Suprapubic skin (tissue), 4 donors: ENCODE results near the gene TGM3. TPM values are rescaled to one million over a fixed set of nuclear protein-coding genes. Genes with fewer than 3 reads are reported as not detected.

Source experiments
- DNase-seq, 2 donors: peaks; one replicate each; pipeline ENCODE4 v3.0.0-alpha.2; 2019; ENCODE audit warnings: low spot score in 2 of 2
- H3K27ac ChIP-seq: fragments of 200-600 bp; sonication (generic); one replicate; pipeline ENCODE4 v1.5.1; 2019
- H3K27me3 ChIP-seq: fragments of 200-600 bp; sonication (generic); one replicate; pipeline ENCODE4 v1.5.1; 2019
- H3K36me3 ChIP-seq: fragments of 200-600 bp; sonication (generic); one replicate; pipeline ENCODE4 v1.5.1; 2019
- H3K4me1 ChIP-seq: fragments of 200-600 bp; sonication (generic); one replicate; pipeline ENCODE4 v1.5.1; 2019
- H3K4me3 ChIP-seq: fragments of 200-600 bp; sonication (generic); one replicate; pipeline ENCODE4 v1.5.1; 2019; ENCODE audit warnings: mild to moderate bottlenecking
- H3K9me3 ChIP-seq: fragments of 200-600 bp; sonication (generic); one replicate; pipeline ENCODE4 v1.5.1; 2019
- EP300 ChIP-seq: sonication (generic); formaldehyde crosslinking; IDR thresholded peaks from one replicate; pipeline ENCODE4 v1.6.1; 2017; ENCODE audit warnings: antibody characterized with exemption
- POLR2A ChIP-seq, 2 donors: fragments of 450-650 bp; IDR thresholded peaks; one replicate each; pipeline ENCODE4 v1.6.1; 2017; ENCODE audit warnings: antibody characterized with exemption in 2 of 2, mild to moderate bottlenecking in 2 of 2, moderate library complexity in 2 of 2
- POLR2AphosphoS5 ChIP-seq, 3 donors: sonication (generic); formaldehyde crosslinking; IDR thresholded peaks; one replicate each; pipeline ENCODE4 v1.6.1; 2017; ENCODE audit warnings: antibody characterized with exemption in 3 of 3
- WGBS: methylation state at CpG from one replicate; pipeline ENCODE4 v1.1.5; 2018; 5-methylcytosine and 5-hydroxymethylcytosine counted together
- total RNA-seq, 4 donors: library from RNA; depleted of rRNA; stranded (reverse); fragments of >200 nt; gene quantifications; one replicate each; pipeline ENCODE4 v1.1.0, GENCODE V29; 2016
- TF ChIP-seq, protein P1 (sequence below), 2 donors: fragments of 200-600 bp in 1 of 2; fragments of 450-650 bp in 1 of 2; sonication (generic) in 1 of 2; IDR thresholded peaks; one replicate each; pipeline ENCODE4 v1.5.1; 2016 to 2019; ENCODE audit warnings: antibody characterized with exemption in 2 of 2, mild to moderate bottlenecking in 1 of 2, moderate library complexity in 1 of 2

TGM3 gene
- total RNA-seq, 4 donors from 2014 or later, result 24.9 to 56.5 (median 44.8) TPM

DNA sequence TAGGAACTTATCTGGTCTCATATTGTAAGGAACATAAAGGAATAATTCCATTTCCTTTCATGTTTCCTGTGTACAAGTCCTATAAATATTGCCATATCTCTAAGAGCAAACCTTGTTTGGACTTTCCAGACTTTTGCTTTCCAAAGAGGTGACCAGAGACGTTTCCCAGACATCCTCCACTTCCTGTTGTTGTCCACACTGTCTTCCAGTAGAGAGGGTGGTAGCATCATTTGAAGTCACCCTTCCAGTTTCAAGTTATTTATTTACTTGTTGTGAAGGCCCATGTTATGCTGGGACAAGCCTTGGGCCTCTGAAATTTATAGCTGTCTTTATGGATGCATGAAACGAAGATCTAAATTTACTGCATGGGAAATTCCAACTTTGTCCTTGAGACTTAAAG lies 10.6 kb upstream of the TGM3 start:
- no peak for DNase-seq
- Histone ChIP-seq H3K9me3 (no peaks in the 10 kb centered on the region), H3K4me1 (no peaks in the 10 kb centered on the region), H3K27me3 (no peaks in the 10 kb centered on the region), H3K36me3 (no peaks in the 10 kb centered on the region), H3K4me3 (no peak overlapping the region), H3K27ac (no peak overlapping the region)
- no peak for TF ChIP-seq POLR2A (IDR thresholded peaks at IDR 0.05)
- no peak for TF ChIP-seq EP300
- TF ChIP-seq, protein P1, sequence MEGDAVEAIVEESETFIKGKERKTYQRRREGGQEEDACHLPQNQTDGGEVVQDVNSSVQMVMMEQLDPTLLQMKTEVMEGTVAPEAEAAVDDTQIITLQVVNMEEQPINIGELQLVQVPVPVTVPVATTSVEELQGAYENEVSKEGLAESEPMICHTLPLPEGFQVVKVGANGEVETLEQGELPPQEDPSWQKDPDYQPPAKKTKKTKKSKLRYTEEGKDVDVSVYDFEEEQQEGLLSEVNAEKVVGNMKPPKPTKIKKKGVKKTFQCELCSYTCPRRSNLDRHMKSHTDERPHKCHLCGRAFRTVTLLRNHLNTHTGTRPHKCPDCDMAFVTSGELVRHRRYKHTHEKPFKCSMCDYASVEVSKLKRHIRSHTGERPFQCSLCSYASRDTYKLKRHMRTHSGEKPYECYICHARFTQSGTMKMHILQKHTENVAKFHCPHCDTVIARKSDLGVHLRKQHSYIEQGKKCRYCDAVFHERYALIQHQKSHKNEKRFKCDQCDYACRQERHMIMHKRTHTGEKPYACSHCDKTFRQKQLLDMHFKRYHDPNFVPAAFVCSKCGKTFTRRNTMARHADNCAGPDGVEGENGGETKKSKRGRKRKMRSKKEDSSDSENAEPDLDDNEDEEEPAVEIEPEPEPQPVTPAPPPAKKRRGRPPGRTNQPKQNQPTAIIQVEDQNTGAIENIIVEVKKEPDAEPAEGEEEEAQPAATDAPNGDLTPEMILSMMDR (IDR thresholded peaks at IDR 0.05), result no peak
- no peak for TF ChIP-seq POLR2AphosphoS5 (IDR thresholded peaks at IDR 0.05)
- WGBS, result 45% methylated on average over 2 of the region's 2 CpGs

DNA sequence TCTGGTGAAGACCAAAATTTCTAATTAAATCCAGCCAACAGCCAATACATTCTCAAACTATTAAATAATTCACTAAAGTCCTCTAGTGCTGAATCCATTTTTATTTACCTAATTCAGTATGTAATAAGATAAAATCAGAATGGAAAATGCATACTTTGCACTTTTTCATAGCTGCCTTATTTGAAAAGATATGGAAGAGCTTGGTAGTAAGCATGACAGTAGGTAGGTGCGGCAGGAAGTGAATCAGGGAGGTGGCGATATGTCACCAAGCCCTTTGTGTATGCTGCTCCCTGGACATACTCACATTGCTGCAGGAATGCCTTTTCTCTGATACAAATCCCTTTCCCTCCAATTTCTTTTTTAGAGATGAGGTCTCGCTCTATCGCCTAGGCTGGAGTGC lies 10.2 kb upstream of the TGM3 start:
- no peak for DNase-seq
- TF ChIP-seq, protein P1 (IDR thresholded peaks at IDR 0.05), result no peak
- TF ChIP-seq POLR2A (IDR thresholded peaks at IDR 0.05) (no peak), POLR2AphosphoS5 (IDR thresholded peaks at IDR 0.05) (no peak), EP300 (no peak)
- Histone ChIP-seq H3K36me3 (no peaks in the 10 kb centered on the region), H3K27me3 (no peaks in the 10 kb centered on the region), H3K4me3 (no peak overlapping the region), H3K9me3 (no peaks in the 10 kb centered on the region), H3K27ac (no peak overlapping the region), H3K4me1 (no peaks in the 10 kb centered on the region)
- WGBS, result 91% methylated on average over 4 of the region's 4 CpGs

DNA sequence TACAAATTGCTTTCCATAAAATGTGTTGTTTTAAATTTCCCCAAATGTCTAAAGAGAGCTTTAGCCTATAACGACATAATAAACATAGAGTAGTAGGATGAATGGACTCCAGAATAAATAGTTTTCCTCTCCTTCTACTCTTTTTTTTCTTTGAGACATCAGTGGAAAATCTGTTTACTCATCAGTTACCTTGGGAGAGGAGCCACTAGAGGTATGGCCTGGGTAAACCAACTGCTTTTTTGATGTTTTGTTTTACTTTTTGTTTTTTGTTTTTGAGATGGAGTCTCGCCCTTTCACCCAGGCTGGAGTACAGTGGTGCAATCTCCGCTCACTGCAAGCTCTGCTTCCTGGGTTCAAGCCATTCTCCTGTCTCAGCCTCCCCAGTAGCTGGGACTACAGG lies 8.3 kb upstream of the TGM3 start:
- H3K27ac ChIP-seq, result no peak overlapping the region
- H3K36me3 ChIP-seq, result no peaks in the 10 kb centered on the region
- no peak for DNase-seq
- 98% methylated on average over 3 of the region's 3 CpGs for WGBS
- TF ChIP-seq POLR2A (IDR thresholded peaks at IDR 0.05) (no peak), POLR2AphosphoS5 (IDR thresholded peaks at IDR 0.05) (no peak), EP300 (no peak)
- TF ChIP-seq, protein P1 (IDR thresholded peaks at IDR 0.05), result no peak
- H3K27me3 ChIP-seq, result no peaks in the 10 kb centered on the region
- no peaks in the 10 kb centered on the region for H3K9me3 ChIP-seq
- H3K4me3 ChIP-seq, result no peak overlapping the region
- H3K4me1 ChIP-seq, result peaks cover 4% of the 10 kb centered on the region

DNA sequence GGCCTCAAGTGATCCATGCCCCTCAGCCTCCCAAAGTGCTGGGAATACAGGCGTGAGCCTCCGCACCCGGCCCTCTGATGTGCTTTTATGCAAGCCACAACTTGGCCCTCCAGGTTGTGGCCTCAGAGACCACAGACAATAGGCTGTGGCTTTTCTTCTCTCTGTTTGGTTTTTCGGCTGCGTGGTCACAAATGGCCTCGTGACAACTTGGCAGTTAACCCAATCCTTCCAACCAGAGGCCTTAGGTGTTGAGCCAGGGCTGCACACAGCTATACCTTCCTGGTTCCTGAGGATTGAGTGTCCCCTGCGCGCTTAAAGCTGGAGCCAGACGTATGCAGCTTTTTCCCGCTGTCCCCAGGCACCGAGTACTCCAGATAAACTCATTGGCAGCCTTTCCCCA lies 6.3 kb upstream of the TGM3 start:
- H3K4me3 ChIP-seq, result no peak overlapping the region
- no peak overlapping the region for H3K27ac ChIP-seq
- no peaks in the 10 kb centered on the region for H3K36me3 ChIP-seq
- 43% methylated on average over 11 of the region's 11 CpGs for WGBS
- DNase-seq, result peak in 1 of 2 donors; percentile 55
- H3K9me3 ChIP-seq, result no peaks in the 10 kb centered on the region
- peaks cover 8% of the 10 kb centered on the region for H3K4me1 ChIP-seq
- TF ChIP-seq POLR2AphosphoS5 (IDR thresholded peaks at IDR 0.05), result no peak
- TF ChIP-seq, protein P1 (IDR thresholded peaks at IDR 0.05), result no peak
- H3K27me3 ChIP-seq, result no peaks in the 10 kb centered on the region

DNA sequence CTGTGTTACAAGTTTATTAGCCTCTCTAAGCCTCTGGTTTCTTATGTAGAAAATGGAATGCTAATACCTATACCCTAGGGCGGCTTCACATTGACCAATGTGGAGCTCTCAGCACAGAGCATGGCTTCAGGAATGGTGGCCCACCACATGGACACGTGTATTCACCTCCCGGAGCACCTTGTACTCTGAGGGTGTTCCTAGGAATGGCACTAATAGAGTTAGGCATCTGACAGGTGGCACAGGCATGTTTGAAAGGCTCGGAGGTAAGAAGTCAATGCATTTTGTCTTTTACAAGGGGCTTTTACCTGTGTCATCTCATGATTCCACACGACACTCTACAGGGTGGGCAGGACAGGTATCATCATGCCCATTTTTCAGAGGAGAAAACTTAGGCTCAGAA lies 5.3 kb upstream of the TGM3 start:
- no peak overlapping the region for H3K27ac ChIP-seq
- peaks cover 8% of the 10 kb centered on the region for H3K4me1 ChIP-seq
- no peaks in the 10 kb centered on the region for H3K9me3 ChIP-seq
- DNase-seq, result peak in 1 of 2 donors; percentile 24
- no peaks in the 10 kb centered on the region for H3K27me3 ChIP-seq
- TF ChIP-seq POLR2A (IDR thresholded peaks at IDR 0.05), result no peak
- TF ChIP-seq, protein P1 (IDR thresholded peaks at IDR 0.05), result no peak
- no peak for TF ChIP-seq POLR2AphosphoS5 (IDR thresholded peaks at IDR 0.05)
- no peak for TF ChIP-seq EP300
- H3K36me3 ChIP-seq, result no peaks in the 10 kb centered on the region
- no peak overlapping the region for H3K4me3 ChIP-seq
- 87% methylated on average over 3 of the region's 5 CpGs for WGBS
